Endothelial cell of umbilical vein (primary cell): ENCODE measurements around the gene TBCD. TPM values are rescaled to one million over a fixed set of nuclear protein-coding genes. Genes with fewer than 3 reads are reported as not detected.

ENCODE experiments used
- BruUV-seq: library from RNA; stranded (reverse); fragments of 400-500 nt; replicated peaks from 2 replicates; lab custom pipeline; 2021; lab: Mats Ljungman, UMichigan
- CTCF ChIA-PET: fragments of 300-600, 350-600 bp; sonication (Branson Sonifier 250); formaldehyde crosslinking; loops from one replicate; lab custom pipeline; 2021; ENCODE audit warnings: antibody characterized with exemption, inconsistent platforms; lab: Charles Lee
- POLR2A ChIA-PET: fragments of 300-600, 350-600 bp; sonication (Branson Sonifier 250); formaldehyde crosslinking; loops from one replicate; lab custom pipeline; 2021; ENCODE audit warnings: antibody characterized with exemption, inconsistent platforms; lab: Charles Lee
- DNase-seq: peaks from one replicate; pipeline ENCODE4 v3.0.0-alpha.2; 2011; ENCODE audit warnings: low read depth, low spot score
- FAIRE-seq: peaks from 2 replicates; lab custom pipeline; 2011; peaks lifted over from hg19 to GRCh38; lab: Jason Lieb, UNC
- H2AFZ ChIP-seq: 2 replicates; pipeline ENCODE4 v1.6.0; 2012; ENCODE audit warnings: low read depth, low read length, control low read depth, inconsistent platforms
- H3K27ac ChIP-seq: 2 replicates; pipeline ENCODE4 v1.5.1; 2011; ENCODE audit warnings: low read depth, mild to moderate bottlenecking, control low read depth, low read length, moderate library complexity; ENCODE audit not compliant: insufficient read depth
- H3K27me3 ChIP-seq, 2 experiments: 2 replicates each; pipeline versions ENCODE4 v1.6.0 to v1.6.1; 2011; ENCODE audit warnings: low read length in 2 of 2, mixed read lengths in 1 of 2; ENCODE audit not compliant: control insufficient read depth in 2 of 2, insufficient read depth in 2 of 2
- H3K36me3 ChIP-seq, 2 experiments: 2 replicates in 1 of 2; 3 replicates in 1 of 2; pipeline ENCODE4 v1.5.1; 2011; ENCODE audit warnings: low read length in 2 of 2, mild to moderate bottlenecking in 1 of 2, moderate library complexity in 1 of 2; ENCODE audit not compliant: control insufficient read depth in 2 of 2, insufficient read depth in 2 of 2; ENCODE audit errors: extremely low read depth in 1 of 2
- H3K4me1 ChIP-seq: 3 replicates; pipeline ENCODE4 v1.5.1; 2011; ENCODE audit warnings: mild to moderate bottlenecking, low read length; ENCODE audit not compliant: control insufficient read depth, insufficient read depth; ENCODE audit errors: extremely low read depth
- H3K4me2 ChIP-seq: 2 replicates; pipeline ENCODE4 v1.6.1; 2011; ENCODE audit warnings: low read length, control low read depth, mixed read lengths; ENCODE audit not compliant: insufficient read depth
- H3K4me3 ChIP-seq, 3 experiments: fragments of 200-600 bp in 1 of 3; sonication (generic), shearing (Covaris generic) in 1 of 3; replicated peaks in 1 of 3; 2 replicates each; pipeline ENCODE4 v1.5.1; 2011 to 2016; ENCODE audit warnings: control low read depth in 3 of 3, low read length in 3 of 3, mild to moderate bottlenecking in 2 of 3, inconsistent platforms in 1 of 3, low read depth in 1 of 3, moderate library complexity in 1 of 3; ENCODE audit not compliant: insufficient read depth in 1 of 3
- H3K79me2 ChIP-seq: 2 replicates; pipeline ENCODE4 v1.6.0; 2012; ENCODE audit warnings: low read length, inconsistent platforms; ENCODE audit not compliant: control insufficient read depth, insufficient read depth
- H3K9ac ChIP-seq: replicated peaks from 2 replicates; pipeline ENCODE3; 2011; ENCODE audit warnings: low read length, control low read depth; ENCODE audit not compliant: insufficient read depth; ENCODE audit errors: extremely low read depth
- H3K9me1 ChIP-seq: replicated peaks from 3 replicates; pipeline ENCODE4 v1.6.0; 2011; ENCODE audit warnings: mild to moderate bottlenecking, low read length; ENCODE audit not compliant: control insufficient read depth, insufficient read depth; ENCODE audit errors: extremely low read depth
- H3K9me3 ChIP-seq: replicated peaks from 2 replicates; pipeline ENCODE4 v1.5.1; 2012; ENCODE audit warnings: low read length, inconsistent platforms; ENCODE audit not compliant: control insufficient read depth, insufficient read depth
- H4K20me1 ChIP-seq: replicated peaks from 2 replicates; pipeline ENCODE3; 2011; ENCODE audit warnings: mild to moderate bottlenecking, low read length; ENCODE audit not compliant: control insufficient read depth, insufficient read depth; ENCODE audit errors: extremely low read depth
- EZH2 ChIP-seq: IDR thresholded peaks from 2 replicates; pipeline ENCODE4 v1.6.1; 2012; ENCODE audit warnings: borderline replicate concordance, low read depth, mild to moderate bottlenecking, moderate library complexity, low read length, inconsistent platforms; ENCODE audit not compliant: severe bottlenecking
- FOS ChIP-seq: IDR thresholded peaks from 2 replicates; pipeline ENCODE4 v1.6.1; 2011; ENCODE audit warnings: mild to moderate bottlenecking, low read length, moderate library complexity, borderline replicate concordance; ENCODE audit not compliant: insufficient read depth
- GATA2 ChIP-seq: IDR thresholded peaks from 2 replicates; pipeline ENCODE4 v1.7.0; 2011; ENCODE audit warnings: low read depth, mild to moderate bottlenecking, moderate library complexity, mixed read lengths, low read length; ENCODE audit not compliant: insufficient read length, insufficient read depth
- JUN ChIP-seq: IDR thresholded peaks from 2 replicates; pipeline ENCODE4 v1.6.1; 2011; ENCODE audit warnings: borderline replicate concordance, low read depth; ENCODE audit not compliant: insufficient read length, insufficient read depth
- MYC ChIP-seq: IDR thresholded peaks from one replicate; pipeline ENCODE4 v1.6.1; 2011; ENCODE audit warnings: mild to moderate bottlenecking, low read depth, low read length
- POLR2A ChIP-seq: IDR thresholded peaks from 2 replicates; pipeline ENCODE4 v1.6.1; 2012; ENCODE audit warnings: low read depth, mild to moderate bottlenecking, control low read depth, low read length
- POLR2AphosphoS5 ChIP-seq: IDR thresholded peaks from 2 replicates; pipeline ENCODE4 v1.6.1; 2012; ENCODE audit warnings: low read depth, mild to moderate bottlenecking, control low read depth, low read length, moderate library complexity; ENCODE audit not compliant: insufficient read depth
- dilution Hi-C: fragments of 300-500 bp; cut with MboI; formaldehyde crosslinking; loops from one replicate; pipeline ENCODE4 v1.15.0; 2019; ENCODE audit warnings: low sequenced_read_pairs; ENCODE audit not compliant: extremely low pct_ligation_motif_present
- intact Hi-C: fragments of 100-400 bp; cut with micrococcal nuclease; formaldehyde crosslinking; loops from one replicate; pipeline ENCODE4 v1.10.0; 2022
- polyA plus RNA-seq, 4 experiments: library from polyadenylated mRNA; depleted of rRNA in 3 of 4; stranded (reverse) in 3 of 4; unstranded in 1 of 4; fragments of >200 nt; gene quantifications; 2 replicates each; pipeline versions ENCODE4 v1.2.1 to v1.2.3, GENCODE V29; 2011 to 2012; ENCODE audit warnings: missing spikeins in 1 of 4
- total RNA-seq: library from RNA; stranded (reverse); gene quantifications from 2 replicates; pipeline ENCODE4 v1.2.3, GENCODE V29; 2021
- TF ChIP-seq, protein P1 (sequence below), 2 donors: IDR thresholded peaks; 1 replicate in 1 of 2; 2 replicates in 1 of 2; pipeline ENCODE4 v1.5.1; 2011; ENCODE audit warnings: low read length in 2 of 2, mild to moderate bottlenecking in 2 of 2, moderate library complexity in 2 of 2, control low read depth in 1 of 2, inconsistent platforms in 1 of 2, low read depth in 1 of 2; ENCODE audit not compliant: insufficient read depth in 1 of 2; ENCODE audit errors: extremely low read depth in 1 of 2
- TF ChIP-seq, protein P2 (sequence below): IDR thresholded peaks from 2 replicates; pipeline ENCODE4 v1.6.1; 2011; ENCODE audit not compliant: insufficient read depth, insufficient read length

TBCD gene
- total and polyA plus RNA-seq, 2 donors (not counting 3 experiments of a cell fraction or from before 2014, with no cell fraction given): 121 to 145 TPM

DNA sequence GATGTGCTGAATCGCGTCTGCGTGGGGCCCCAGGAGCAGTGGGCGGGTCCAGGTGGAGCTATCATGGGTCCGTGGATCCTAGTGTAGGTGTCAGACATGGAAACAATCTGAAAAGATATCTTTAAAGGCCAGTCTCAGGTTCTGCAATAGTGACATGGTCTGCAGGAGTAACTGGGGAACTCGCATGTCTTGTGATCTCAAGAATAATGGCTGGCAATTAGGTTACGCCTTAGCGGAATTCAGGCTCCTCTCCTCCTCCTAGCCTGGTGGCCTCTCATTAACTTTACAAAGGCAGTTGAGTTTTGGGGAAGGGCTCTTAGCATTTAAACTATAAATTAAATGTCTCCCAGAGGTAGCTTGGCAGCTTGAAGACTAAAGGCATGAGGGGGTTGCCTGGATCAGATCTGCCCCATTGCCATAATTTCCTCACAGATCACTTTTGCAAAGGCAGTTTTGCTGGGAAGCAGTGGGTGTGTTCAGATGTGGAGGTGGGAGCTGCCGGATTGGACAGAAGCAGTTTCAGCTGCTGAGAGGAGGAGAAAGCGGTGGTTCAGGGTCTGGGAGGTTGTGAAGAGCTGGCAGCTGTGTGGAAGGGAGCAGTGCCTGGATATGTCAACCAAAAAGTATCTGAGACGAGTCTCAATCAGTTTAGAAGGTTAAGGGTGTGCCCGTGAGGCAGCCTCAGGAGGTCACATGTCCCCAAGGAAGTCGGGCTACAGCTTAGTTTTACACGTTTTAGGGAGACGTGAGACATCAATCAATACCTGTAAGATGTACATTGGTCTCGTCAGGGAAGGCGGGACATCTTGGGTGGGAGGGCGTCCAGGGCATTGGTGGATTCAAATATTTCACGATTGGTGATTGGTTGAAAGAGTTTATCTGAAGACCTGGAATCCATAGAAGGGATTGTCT lies 2.7 kb downstream of the TBCD start:
- Histone ChIP-seq H3K4me1 (peaks cover 5% of the 10 kb centered on the region), H3K27me3 (no peaks in the 10 kb centered on the region), H3K27ac (no peak overlapping the region), H3K4me3 (no peak overlapping the region), H4K20me1 (no peaks in the 10 kb centered on the region), H3K36me3 (peaks cover 0 to 2% of the 10 kb centered on the region in 2 experiments), H3K4me2 (no peak overlapping the region), H3K79me2 (peaks cover 30% of the 10 kb centered on the region), H2AFZ (no peak overlapping the region), H3K9me3 (no peaks in the 10 kb centered on the region), H3K9ac (no peak overlapping the region), H3K9me1 (no peaks in the 10 kb centered on the region)
- TF ChIP-seq MYC (no peak), POLR2A (no peak), JUN (no peak), EZH2 (no peak), POLR2AphosphoS5 (no peak), GATA2 (no peak), FOS (no peak)
- TF ChIP-seq, protein P1, sequence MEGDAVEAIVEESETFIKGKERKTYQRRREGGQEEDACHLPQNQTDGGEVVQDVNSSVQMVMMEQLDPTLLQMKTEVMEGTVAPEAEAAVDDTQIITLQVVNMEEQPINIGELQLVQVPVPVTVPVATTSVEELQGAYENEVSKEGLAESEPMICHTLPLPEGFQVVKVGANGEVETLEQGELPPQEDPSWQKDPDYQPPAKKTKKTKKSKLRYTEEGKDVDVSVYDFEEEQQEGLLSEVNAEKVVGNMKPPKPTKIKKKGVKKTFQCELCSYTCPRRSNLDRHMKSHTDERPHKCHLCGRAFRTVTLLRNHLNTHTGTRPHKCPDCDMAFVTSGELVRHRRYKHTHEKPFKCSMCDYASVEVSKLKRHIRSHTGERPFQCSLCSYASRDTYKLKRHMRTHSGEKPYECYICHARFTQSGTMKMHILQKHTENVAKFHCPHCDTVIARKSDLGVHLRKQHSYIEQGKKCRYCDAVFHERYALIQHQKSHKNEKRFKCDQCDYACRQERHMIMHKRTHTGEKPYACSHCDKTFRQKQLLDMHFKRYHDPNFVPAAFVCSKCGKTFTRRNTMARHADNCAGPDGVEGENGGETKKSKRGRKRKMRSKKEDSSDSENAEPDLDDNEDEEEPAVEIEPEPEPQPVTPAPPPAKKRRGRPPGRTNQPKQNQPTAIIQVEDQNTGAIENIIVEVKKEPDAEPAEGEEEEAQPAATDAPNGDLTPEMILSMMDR (IDR thresholded peaks at IDR 0.05; ENCODE audit: extremely low read depth in 1 of 2, insufficient read depth in 1 of 2, low read depth in 1 of 2, low read length in 2 of 2): no peak
- TF ChIP-seq, protein P2, sequence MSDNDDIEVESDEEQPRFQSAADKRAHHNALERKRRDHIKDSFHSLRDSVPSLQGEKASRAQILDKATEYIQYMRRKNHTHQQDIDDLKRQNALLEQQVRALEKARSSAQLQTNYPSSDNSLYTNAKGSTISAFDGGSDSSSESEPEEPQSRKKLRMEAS: no peak
- BruUV-seq: no TSS peak
- ChIA-PET CTCF (interaction anchor here (0.8 to 2.5 kb wide), 2 partner anchors 12 to 86 kb away, joined by 3 to 7 read pairs; no protein-coding TSS in a partner anchor), POLR2A (no interaction called here)
- DNase-seq (no peak), FAIRE-seq (no peak)
- intact Hi-C loops (no loop called here), dilution Hi-C loops (no loop called here)
